Endothelial cell of umbilical vein (primary cell): ENCODE data around the gene LRRIQ1. TPM values are rescaled to one million over a fixed set of nuclear protein-coding genes. Genes with fewer than 3 reads are reported as not detected.

Experiments used
- BruUV-seq: library from RNA; stranded (reverse); fragments of 400-500 nt; replicated peaks from 2 replicates; lab custom pipeline; 2021; lab: Mats Ljungman, UMichigan
- CTCF ChIA-PET: fragments of 300-600, 350-600 bp; sonication (Branson Sonifier 250); formaldehyde crosslinking; loops from one replicate; lab custom pipeline; 2021; ENCODE audit warnings: antibody characterized with exemption, inconsistent platforms; lab: Charles Lee
- POLR2A ChIA-PET: fragments of 300-600, 350-600 bp; sonication (Branson Sonifier 250); formaldehyde crosslinking; loops from one replicate; lab custom pipeline; 2021; ENCODE audit warnings: antibody characterized with exemption, inconsistent platforms; lab: Charles Lee
- DNase-seq: peaks from one replicate; pipeline ENCODE4 v3.0.0-alpha.2; 2011; ENCODE audit warnings: low read depth, low spot score
- FAIRE-seq: peaks from 2 replicates; lab custom pipeline; 2011; peaks lifted over from hg19 to GRCh38; lab: Jason Lieb, UNC
- H2AFZ ChIP-seq: 2 replicates; pipeline ENCODE4 v1.6.0; 2012; ENCODE audit warnings: low read depth, low read length, control low read depth, inconsistent platforms
- H3K27ac ChIP-seq: 2 replicates; pipeline ENCODE4 v1.5.1; 2011; ENCODE audit warnings: low read depth, mild to moderate bottlenecking, control low read depth, low read length, moderate library complexity; ENCODE audit not compliant: insufficient read depth
- H3K27me3 ChIP-seq, 2 experiments: 2 replicates each; pipeline versions ENCODE4 v1.6.0 to v1.6.1; 2011; ENCODE audit warnings: low read length in 2 of 2, mixed read lengths in 1 of 2; ENCODE audit not compliant: control insufficient read depth in 2 of 2, insufficient read depth in 2 of 2
- H3K36me3 ChIP-seq, 2 experiments: 2 replicates in 1 of 2; 3 replicates in 1 of 2; pipeline ENCODE4 v1.5.1; 2011; ENCODE audit warnings: low read length in 2 of 2, mild to moderate bottlenecking in 1 of 2, moderate library complexity in 1 of 2; ENCODE audit not compliant: control insufficient read depth in 2 of 2, insufficient read depth in 2 of 2; ENCODE audit errors: extremely low read depth in 1 of 2
- H3K4me1 ChIP-seq: 3 replicates; pipeline ENCODE4 v1.5.1; 2011; ENCODE audit warnings: mild to moderate bottlenecking, low read length; ENCODE audit not compliant: control insufficient read depth, insufficient read depth; ENCODE audit errors: extremely low read depth
- H3K4me2 ChIP-seq: 2 replicates; pipeline ENCODE4 v1.6.1; 2011; ENCODE audit warnings: low read length, control low read depth, mixed read lengths; ENCODE audit not compliant: insufficient read depth
- H3K4me3 ChIP-seq, 3 experiments: fragments of 200-600 bp in 1 of 3; sonication (generic), shearing (Covaris generic) in 1 of 3; replicated peaks in 1 of 3; 2 replicates each; pipeline ENCODE4 v1.5.1; 2011 to 2016; ENCODE audit warnings: control low read depth in 3 of 3, low read length in 3 of 3, mild to moderate bottlenecking in 2 of 3, inconsistent platforms in 1 of 3, low read depth in 1 of 3, moderate library complexity in 1 of 3; ENCODE audit not compliant: insufficient read depth in 1 of 3
- H3K79me2 ChIP-seq: 2 replicates; pipeline ENCODE4 v1.6.0; 2012; ENCODE audit warnings: low read length, inconsistent platforms; ENCODE audit not compliant: control insufficient read depth, insufficient read depth
- H3K9ac ChIP-seq: replicated peaks from 2 replicates; pipeline ENCODE3; 2011; ENCODE audit warnings: low read length, control low read depth; ENCODE audit not compliant: insufficient read depth; ENCODE audit errors: extremely low read depth
- H3K9me1 ChIP-seq: replicated peaks from 3 replicates; pipeline ENCODE4 v1.6.0; 2011; ENCODE audit warnings: mild to moderate bottlenecking, low read length; ENCODE audit not compliant: control insufficient read depth, insufficient read depth; ENCODE audit errors: extremely low read depth
- H3K9me3 ChIP-seq: replicated peaks from 2 replicates; pipeline ENCODE4 v1.5.1; 2012; ENCODE audit warnings: low read length, inconsistent platforms; ENCODE audit not compliant: control insufficient read depth, insufficient read depth
- H4K20me1 ChIP-seq: replicated peaks from 2 replicates; pipeline ENCODE3; 2011; ENCODE audit warnings: mild to moderate bottlenecking, low read length; ENCODE audit not compliant: control insufficient read depth, insufficient read depth; ENCODE audit errors: extremely low read depth
- EZH2 ChIP-seq: IDR thresholded peaks from 2 replicates; pipeline ENCODE4 v1.6.1; 2012; ENCODE audit warnings: borderline replicate concordance, low read depth, mild to moderate bottlenecking, moderate library complexity, low read length, inconsistent platforms; ENCODE audit not compliant: severe bottlenecking
- FOS ChIP-seq: IDR thresholded peaks from 2 replicates; pipeline ENCODE4 v1.6.1; 2011; ENCODE audit warnings: mild to moderate bottlenecking, low read length, moderate library complexity, borderline replicate concordance; ENCODE audit not compliant: insufficient read depth
- GATA2 ChIP-seq: IDR thresholded peaks from 2 replicates; pipeline ENCODE4 v1.7.0; 2011; ENCODE audit warnings: low read depth, mild to moderate bottlenecking, moderate library complexity, mixed read lengths, low read length; ENCODE audit not compliant: insufficient read length, insufficient read depth
- JUN ChIP-seq: IDR thresholded peaks from 2 replicates; pipeline ENCODE4 v1.6.1; 2011; ENCODE audit warnings: borderline replicate concordance, low read depth; ENCODE audit not compliant: insufficient read length, insufficient read depth
- MYC ChIP-seq: IDR thresholded peaks from one replicate; pipeline ENCODE4 v1.6.1; 2011; ENCODE audit warnings: mild to moderate bottlenecking, low read depth, low read length
- POLR2AphosphoS5 ChIP-seq: IDR thresholded peaks from 2 replicates; pipeline ENCODE4 v1.6.1; 2012; ENCODE audit warnings: low read depth, mild to moderate bottlenecking, control low read depth, low read length, moderate library complexity; ENCODE audit not compliant: insufficient read depth
- dilution Hi-C: fragments of 300-500 bp; cut with MboI; formaldehyde crosslinking; loops from one replicate; pipeline ENCODE4 v1.15.0; 2019; ENCODE audit warnings: low sequenced_read_pairs; ENCODE audit not compliant: extremely low pct_ligation_motif_present
- intact Hi-C: fragments of 100-400 bp; cut with micrococcal nuclease; formaldehyde crosslinking; loops from one replicate; pipeline ENCODE4 v1.10.0; 2022
- polyA plus RNA-seq, 4 experiments: library from polyadenylated mRNA; depleted of rRNA in 3 of 4; stranded (reverse) in 3 of 4; unstranded in 1 of 4; fragments of >200 nt; gene quantifications; 2 replicates each; pipeline versions ENCODE4 v1.2.1 to v1.2.3, GENCODE V29; 2011 to 2012; ENCODE audit warnings: missing spikeins in 1 of 4
- total RNA-seq: library from RNA; stranded (reverse); gene quantifications from 2 replicates; pipeline ENCODE4 v1.2.3, GENCODE V29; 2021
- TF ChIP-seq, protein P1 (sequence below): IDR thresholded peaks from 2 replicates; pipeline ENCODE4 v1.6.1; 2011; ENCODE audit not compliant: insufficient read depth, insufficient read length

LRRIQ1 gene
- total and polyA plus RNA-seq, 2 donors (not counting 3 experiments of a cell fraction or from before 2014, with no cell fraction given): 0.08 to 0.20 TPM

DNA sequence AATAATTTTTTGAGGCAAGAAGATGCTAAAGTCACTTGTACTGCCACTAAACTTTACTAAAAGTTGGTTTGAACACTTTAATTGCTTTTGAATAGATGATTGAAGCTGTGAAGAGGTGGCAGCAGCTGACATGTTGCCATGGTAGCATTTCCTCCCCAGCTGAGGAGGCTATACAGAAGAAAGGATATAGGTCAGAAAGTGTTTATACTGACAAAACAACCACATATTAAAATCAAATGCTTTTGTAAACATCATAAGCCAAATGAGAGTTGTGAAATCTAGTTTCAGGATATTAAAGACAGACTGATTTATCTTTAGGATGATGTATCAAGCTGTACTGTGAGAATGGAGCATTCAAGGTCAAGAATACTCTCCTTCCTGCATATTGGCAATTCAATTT, 41.7 kb upstream of the LRRIQ1 start:
- Histone ChIP-seq H3K9me1 (no peaks in the 10 kb centered on the region), H3K36me3 (no peaks in the 10 kb centered on the region), H4K20me1 (no peaks in the 10 kb centered on the region), H3K79me2 (no peaks in the 10 kb centered on the region), H3K27me3 (no peaks in the 10 kb centered on the region), H3K9ac (no peak overlapping the region), H3K4me2 (no peak overlapping the region), H3K4me3 (no peak overlapping the region), H2AFZ (no peak overlapping the region), H3K27ac (no peak overlapping the region), H3K4me1 (peaks cover 6% of the 10 kb centered on the region), H3K9me3 (no peaks in the 10 kb centered on the region)
- TF ChIP-seq EZH2 (no peak), GATA2 (no peak), FOS (no peak), MYC (no peak)
- TF ChIP-seq, protein P1, sequence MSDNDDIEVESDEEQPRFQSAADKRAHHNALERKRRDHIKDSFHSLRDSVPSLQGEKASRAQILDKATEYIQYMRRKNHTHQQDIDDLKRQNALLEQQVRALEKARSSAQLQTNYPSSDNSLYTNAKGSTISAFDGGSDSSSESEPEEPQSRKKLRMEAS: no peak
- dilution Hi-C loops (no loop called here), intact Hi-C loops (no loop called here)
- BruUV-seq: no TSS peak
- no peak for FAIRE-seq
- DNase-seq: peak; percentile 31
- ChIA-PET CTCF (interaction anchor here (0.7 to 1.4 kb wide), 2 partner anchors 35 to 103 kb away, joined by 3 to 6 read pairs; no protein-coding TSS in a partner anchor), POLR2A (no interaction called here)

DNA sequence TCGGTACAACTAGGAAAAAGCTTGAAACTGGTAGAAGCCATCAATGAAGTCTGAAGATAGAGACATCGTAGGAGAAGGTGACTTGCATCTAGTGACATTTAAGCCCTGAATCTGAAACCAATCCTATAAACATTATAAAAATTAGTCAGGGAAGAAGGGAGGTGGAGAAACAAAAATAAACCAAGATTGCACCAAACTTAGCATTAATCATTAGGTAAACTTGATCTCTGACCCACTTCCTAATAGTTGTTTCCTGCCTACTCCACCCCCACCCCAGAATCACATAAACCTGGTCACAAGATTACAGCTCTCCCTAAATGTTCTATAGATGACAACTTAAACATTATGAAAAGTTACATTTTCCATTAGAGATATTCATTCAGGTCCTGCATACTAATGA, 40.5 kb upstream of the LRRIQ1 start:
- Histone ChIP-seq H3K9ac (no peak overlapping the region), H3K27ac (no peak overlapping the region), H3K36me3 (no peaks in the 10 kb centered on the region), H3K4me2 (no peak overlapping the region), H3K4me3 (no peak overlapping the region), H4K20me1 (no peaks in the 10 kb centered on the region), H3K27me3 (no peaks in the 10 kb centered on the region), H3K4me1 (peaks cover 6% of the 10 kb centered on the region), H3K79me2 (no peaks in the 10 kb centered on the region), H3K9me3 (no peaks in the 10 kb centered on the region), H2AFZ (no peak overlapping the region), H3K9me1 (no peaks in the 10 kb centered on the region)
- ChIA-PET CTCF (interaction anchor here (0.9 to 2.5 kb wide), 2 partner anchors 34 to 122 kb away, joined by 3 to 19 read pairs; no protein-coding TSS in a partner anchor), POLR2A (no interaction called here)
- no TSS peak for BruUV-seq
- dilution Hi-C loops (no loop called here), intact Hi-C loops (no loop called here)
- DNase-seq (peak; percentile 16), FAIRE-seq (peak; percentile 33)
- TF ChIP-seq MYC (no peak), JUN (no peak), GATA2 (no peak), EZH2 (no peak), FOS (peak; percentile 24), POLR2AphosphoS5 (no peak)
